Liver (tissue), 9 donors: ENCODE measurements around the gene MPC2. TPM values are rescaled to one million over a fixed set of nuclear protein-coding genes. Genes with fewer than 3 reads are reported as not detected.

Experiments used
- DNase-seq: peaks from one replicate; pipeline ENCODE4 v3.0.0-alpha.2; 2017; ENCODE audit warnings: low spot score
- H3K27ac ChIP-seq, 2 donors: one replicate each; pipeline ENCODE4 v1.7.0; 2013; ENCODE audit warnings: inconsistent platforms in 2 of 2, low read length in 2 of 2, control low read depth in 1 of 2, low read depth in 1 of 2, mild to moderate bottlenecking in 1 of 2
- H3K27me3 ChIP-seq, 4 donors: one replicate each; pipeline versions ENCODE4 v1.6.1 to v1.7.0; 2013; ENCODE audit warnings: low read length in 3 of 4, inconsistent platforms in 1 of 4, mild to moderate bottlenecking in 1 of 4, moderate library complexity in 1 of 4; ENCODE audit not compliant: control insufficient read depth in 4 of 4, insufficient read depth in 4 of 4
- H3K36me3 ChIP-seq, 4 donors: one replicate each; pipeline versions ENCODE4 v1.6.1 to v1.7.0; 2013; ENCODE audit warnings: low read length in 3 of 4, mild to moderate bottlenecking in 3 of 4, low read depth in 1 of 4, moderate library complexity in 1 of 4; ENCODE audit not compliant: control insufficient read depth in 4 of 4, insufficient read depth in 3 of 4
- H3K4me1 ChIP-seq, 4 donors: one replicate each; pipeline versions ENCODE4 v1.6.1 to v1.7.0; 2013; ENCODE audit warnings: low read length in 3 of 4, mild to moderate bottlenecking in 3 of 4, moderate library complexity in 1 of 4; ENCODE audit not compliant: control insufficient read depth in 4 of 4, insufficient read depth in 4 of 4
- H3K4me3 ChIP-seq, 3 donors: one replicate each; pipeline versions ENCODE4 v1.6.1 to v1.7.0; 2013; ENCODE audit warnings: low read length in 3 of 3, control low read depth in 1 of 3, low read depth in 1 of 3, mild to moderate bottlenecking in 1 of 3
- H3K9ac ChIP-seq, 2 donors: one replicate each; pipeline ENCODE4 v1.7.0; 2013; ENCODE audit warnings: low read length in 2 of 2, mild to moderate bottlenecking in 2 of 2, moderate library complexity in 2 of 2, control low read depth in 1 of 2, low read depth in 1 of 2
- H3K9me3 ChIP-seq, 4 donors: one replicate each; pipeline versions ENCODE4 v1.6.1 to v1.7.0; 2013; ENCODE audit warnings: low read length in 3 of 4; ENCODE audit not compliant: control insufficient read depth in 4 of 4
- EGR1 ChIP-seq, 2 donors: IDR thresholded peaks; 2 replicates each; pipeline ENCODE4 v1.6.1; 2016 to 2018; ENCODE audit warnings: antibody characterized with exemption in 2 of 2, low read depth in 2 of 2
- HNF4A ChIP-seq, 2 donors: conservative IDR thresholded peaks; 2 replicates each; pipeline ENCODE4 v1.6.1; 2016; ENCODE audit warnings: antibody characterized with exemption in 2 of 2, mild to moderate bottlenecking in 2 of 2
- NR2F2 ChIP-seq: IDR thresholded peaks from 2 replicates; pipeline ENCODE4 v1.6.1; 2016; ENCODE audit warnings: antibody characterized with exemption
- RXRA ChIP-seq, 2 donors: IDR thresholded peaks; 2 replicates each; pipeline ENCODE4 v1.6.1; 2017 to 2018; ENCODE audit warnings: antibody characterized with exemption in 2 of 2, mild to moderate bottlenecking in 1 of 2
- TAF1 ChIP-seq: conservative IDR thresholded peaks from 2 replicates; pipeline ENCODE4 v1.6.1; 2016; ENCODE audit warnings: antibody characterized with exemption, mild to moderate bottlenecking
- YY1 ChIP-seq: IDR thresholded peaks from 2 replicates; pipeline ENCODE4 v1.6.1; 2016; ENCODE audit warnings: antibody characterized with exemption, mild to moderate bottlenecking
- WGBS: extraction: QIAGEN DNeasy Blood & Tissue Kit; methylation state at CpG from one replicate; pipeline ENCODE4 v1.1.7; 2013; 5-methylcytosine and 5-hydroxymethylcytosine counted together
- polyA plus RNA-seq, 2 donors: library from polyadenylated mRNA; stranded (reverse) in 1 of 2; unstranded in 1 of 2; fragments of 200-250 nt in 1 of 2; fragments of >200 nt in 1 of 2; fragmentation: Nextera tagmentation in 1 of 2; extraction: Ambion mirVana in 1 of 2; gene quantifications; one replicate each; pipeline versions ENCODE4 v1.2.1 to v1.2.3, GENCODE V29; 2013 to 2015
- total RNA-seq, 2 donors: library from RNA; depleted of rRNA; stranded (reverse); fragments of >200 nt; gene quantifications; one replicate each; pipeline ENCODE4 v1.2.3, GENCODE V29; 2014
- TF ChIP-seq, protein P1 (sequence below): IDR thresholded peaks from 2 replicates; pipeline ENCODE4 v1.6.1; 2016; ENCODE audit warnings: antibody characterized with exemption
- TF ChIP-seq, protein P2 (sequence below): IDR thresholded peaks from 2 replicates; pipeline ENCODE4 v1.6.1; 2016; ENCODE audit warnings: antibody characterized with exemption, mild to moderate bottlenecking
- TF ChIP-seq, protein P3 (sequence below): IDR thresholded peaks from 2 replicates; pipeline ENCODE4 v1.6.1; 2016; ENCODE audit warnings: antibody characterized with exemption
- TF ChIP-seq, protein P4 (sequence below): fragments of 150-350 bp; IDR thresholded peaks from 2 replicates; pipeline ENCODE4 v1.5.1; 2017; ENCODE audit warnings: improper control_type of control experiment, low read depth, low read length; ENCODE audit not compliant: missing input control
- TF ChIP-seq, protein P5 (sequence below): IDR thresholded peaks from 2 replicates; pipeline ENCODE4 v1.6.1; 2016; ENCODE audit warnings: antibody characterized with exemption
- donor health status: healthy.
- donor health status: healthy.
- donor health status: healthy.
- donor health status: healthy.
- donor health status: healthy.

Gene MPC2
- total and polyA plus RNA-seq, 4 donors, result 78.8 to 369 (median 127) TPM

DNA sequence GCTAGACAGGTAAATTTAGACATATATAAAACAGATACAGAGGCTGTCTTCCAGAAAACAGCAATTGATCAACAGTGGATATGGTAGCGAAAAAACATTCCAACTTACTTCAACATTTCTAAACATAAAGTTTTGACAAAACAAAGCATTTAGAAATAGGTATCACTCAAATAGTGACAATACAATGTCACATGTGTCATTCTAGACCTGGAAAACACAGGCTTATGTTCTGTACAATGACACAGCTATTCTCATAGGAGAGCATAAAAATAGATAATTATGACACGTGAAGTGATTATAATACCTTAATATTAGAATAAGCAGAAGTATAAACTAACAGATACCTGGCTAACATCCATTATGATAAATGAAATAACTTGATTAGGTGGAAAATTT, 8.4 kb downstream of the MPC2 start:
- peak overlapping the region in 1 of 3 donors; percentile 34 for H3K4me3 ChIP-seq
- H3K27me3 ChIP-seq, result no peaks in the 10 kb centered on the region
- peaks cover 0 to 2% (median under 1%) of the 10 kb centered on the region in 4 donors for H3K36me3 ChIP-seq
- peaks cover 1 to 49% (median 33%) of the 10 kb centered on the region in 4 donors for H3K4me1 ChIP-seq
- no peak for DNase-seq
- peak overlapping the region in 1 of 2 donors; percentile 66 for H3K9ac ChIP-seq
- WGBS, result 35% methylated on average over 2 of the region's 2 CpGs
- no peaks in the 10 kb centered on the region for H3K9me3 ChIP-seq
- H3K27ac ChIP-seq, result peak overlapping the region; percentile 16 to 61
- TF ChIP-seq YY1 (no peak), TAF1 (no peak), NR2F2 (no peak), HNF4A (conservative IDR thresholded peaks at IDR 0.05) (no peak)
- TF ChIP-seq, protein P1, sequence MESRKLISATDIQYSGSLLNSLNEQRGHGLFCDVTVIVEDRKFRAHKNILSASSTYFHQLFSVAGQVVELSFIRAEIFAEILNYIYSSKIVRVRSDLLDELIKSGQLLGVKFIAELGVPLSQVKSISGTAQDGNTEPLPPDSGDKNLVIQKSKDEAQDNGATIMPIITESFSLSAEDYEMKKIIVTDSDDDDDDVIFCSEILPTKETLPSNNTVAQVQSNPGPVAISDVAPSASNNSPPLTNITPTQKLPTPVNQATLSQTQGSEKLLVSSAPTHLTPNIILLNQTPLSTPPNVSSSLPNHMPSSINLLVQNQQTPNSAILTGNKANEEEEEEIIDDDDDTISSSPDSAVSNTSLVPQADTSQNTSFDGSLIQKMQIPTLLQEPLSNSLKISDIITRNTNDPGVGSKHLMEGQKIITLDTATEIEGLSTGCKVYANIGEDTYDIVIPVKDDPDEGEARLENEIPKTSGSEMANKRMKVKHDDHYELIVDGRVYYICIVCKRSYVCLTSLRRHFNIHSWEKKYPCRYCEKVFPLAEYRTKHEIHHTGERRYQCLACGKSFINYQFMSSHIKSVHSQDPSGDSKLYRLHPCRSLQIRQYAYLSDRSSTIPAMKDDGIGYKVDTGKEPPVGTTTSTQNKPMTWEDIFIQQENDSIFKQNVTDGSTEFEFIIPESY, result no peak
- TF ChIP-seq, protein P2, sequence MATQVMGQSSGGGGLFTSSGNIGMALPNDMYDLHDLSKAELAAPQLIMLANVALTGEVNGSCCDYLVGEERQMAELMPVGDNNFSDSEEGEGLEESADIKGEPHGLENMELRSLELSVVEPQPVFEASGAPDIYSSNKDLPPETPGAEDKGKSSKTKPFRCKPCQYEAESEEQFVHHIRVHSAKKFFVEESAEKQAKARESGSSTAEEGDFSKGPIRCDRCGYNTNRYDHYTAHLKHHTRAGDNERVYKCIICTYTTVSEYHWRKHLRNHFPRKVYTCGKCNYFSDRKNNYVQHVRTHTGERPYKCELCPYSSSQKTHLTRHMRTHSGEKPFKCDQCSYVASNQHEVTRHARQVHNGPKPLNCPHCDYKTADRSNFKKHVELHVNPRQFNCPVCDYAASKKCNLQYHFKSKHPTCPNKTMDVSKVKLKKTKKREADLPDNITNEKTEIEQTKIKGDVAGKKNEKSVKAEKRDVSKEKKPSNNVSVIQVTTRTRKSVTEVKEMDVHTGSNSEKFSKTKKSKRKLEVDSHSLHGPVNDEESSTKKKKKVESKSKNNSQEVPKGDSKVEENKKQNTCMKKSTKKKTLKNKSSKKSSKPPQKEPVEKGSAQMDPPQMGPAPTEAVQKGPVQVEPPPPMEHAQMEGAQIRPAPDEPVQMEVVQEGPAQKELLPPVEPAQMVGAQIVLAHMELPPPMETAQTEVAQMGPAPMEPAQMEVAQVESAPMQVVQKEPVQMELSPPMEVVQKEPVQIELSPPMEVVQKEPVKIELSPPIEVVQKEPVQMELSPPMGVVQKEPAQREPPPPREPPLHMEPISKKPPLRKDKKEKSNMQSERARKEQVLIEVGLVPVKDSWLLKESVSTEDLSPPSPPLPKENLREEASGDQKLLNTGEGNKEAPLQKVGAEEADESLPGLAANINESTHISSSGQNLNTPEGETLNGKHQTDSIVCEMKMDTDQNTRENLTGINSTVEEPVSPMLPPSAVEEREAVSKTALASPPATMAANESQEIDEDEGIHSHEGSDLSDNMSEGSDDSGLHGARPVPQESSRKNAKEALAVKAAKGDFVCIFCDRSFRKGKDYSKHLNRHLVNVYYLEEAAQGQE, result no peak
- TF ChIP-seq, protein P3, sequence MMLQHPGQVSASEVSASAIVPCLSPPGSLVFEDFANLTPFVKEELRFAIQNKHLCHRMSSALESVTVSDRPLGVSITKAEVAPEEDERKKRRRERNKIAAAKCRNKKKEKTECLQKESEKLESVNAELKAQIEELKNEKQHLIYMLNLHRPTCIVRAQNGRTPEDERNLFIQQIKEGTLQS, result no peak

DNA sequence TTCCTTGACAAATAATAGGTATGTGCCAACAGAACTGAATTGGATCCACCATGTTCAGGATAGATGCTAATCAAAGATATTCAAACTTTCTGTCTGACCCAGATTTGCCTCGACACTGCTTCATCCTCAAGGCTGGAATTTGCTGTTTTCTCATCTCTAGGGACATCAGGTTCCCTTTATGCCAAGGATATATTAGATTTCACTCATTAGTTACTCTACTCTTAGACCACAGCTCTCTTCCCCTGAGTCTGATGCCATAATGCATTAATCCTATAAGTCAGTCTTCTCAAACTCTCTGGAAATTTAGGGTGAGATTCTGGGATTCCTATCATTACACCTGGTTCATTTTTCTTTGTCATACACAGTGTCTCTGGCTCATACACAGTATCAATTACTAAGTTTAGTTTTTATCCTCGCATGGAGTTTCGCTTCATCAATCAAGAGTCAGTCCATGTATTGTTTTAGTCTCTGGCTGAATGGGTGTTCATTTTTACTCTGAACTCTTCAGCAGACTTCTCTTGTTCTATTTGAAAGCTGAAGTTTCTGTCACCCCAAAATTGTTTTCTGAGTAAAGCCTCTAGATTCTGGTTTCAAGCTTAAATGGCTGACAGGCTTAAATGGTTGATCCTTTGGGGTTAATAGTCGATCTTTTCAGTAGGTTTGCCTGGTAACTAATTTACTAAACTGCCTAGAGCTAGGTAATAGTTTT, 9.7 kb downstream of the MPC2 start:
- no peak for DNase-seq
- Histone ChIP-seq H3K27ac (peak overlapping the region; percentile 16 to 61), H3K9me3 (no peaks in the 10 kb centered on the region), H3K27me3 (no peaks in the 10 kb centered on the region), H3K9ac (peak overlapping the region; percentile 18 to 73), H3K4me1 (peaks cover 1 to 56% (median 28%) of the 10 kb centered on the region in 4 donors), H3K36me3 (peaks cover 0 to 5% (median 1%) of the 10 kb centered on the region in 4 donors), H3K4me3 (peak overlapping the region in 2 of 3 donors; percentile 9 to 34)
- WGBS, result 40% methylated on average over 4 of the region's 4 CpGs
- TF ChIP-seq, protein P4, sequence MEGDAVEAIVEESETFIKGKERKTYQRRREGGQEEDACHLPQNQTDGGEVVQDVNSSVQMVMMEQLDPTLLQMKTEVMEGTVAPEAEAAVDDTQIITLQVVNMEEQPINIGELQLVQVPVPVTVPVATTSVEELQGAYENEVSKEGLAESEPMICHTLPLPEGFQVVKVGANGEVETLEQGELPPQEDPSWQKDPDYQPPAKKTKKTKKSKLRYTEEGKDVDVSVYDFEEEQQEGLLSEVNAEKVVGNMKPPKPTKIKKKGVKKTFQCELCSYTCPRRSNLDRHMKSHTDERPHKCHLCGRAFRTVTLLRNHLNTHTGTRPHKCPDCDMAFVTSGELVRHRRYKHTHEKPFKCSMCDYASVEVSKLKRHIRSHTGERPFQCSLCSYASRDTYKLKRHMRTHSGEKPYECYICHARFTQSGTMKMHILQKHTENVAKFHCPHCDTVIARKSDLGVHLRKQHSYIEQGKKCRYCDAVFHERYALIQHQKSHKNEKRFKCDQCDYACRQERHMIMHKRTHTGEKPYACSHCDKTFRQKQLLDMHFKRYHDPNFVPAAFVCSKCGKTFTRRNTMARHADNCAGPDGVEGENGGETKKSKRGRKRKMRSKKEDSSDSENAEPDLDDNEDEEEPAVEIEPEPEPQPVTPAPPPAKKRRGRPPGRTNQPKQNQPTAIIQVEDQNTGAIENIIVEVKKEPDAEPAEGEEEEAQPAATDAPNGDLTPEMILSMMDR, result no peak
- TF ChIP-seq, protein P2, result no peak
- TF ChIP-seq EGR1 (IDR thresholded peaks at IDR 0.05; ENCODE audit: low read depth in 2 of 2) (no peak), RXRA (IDR thresholded peaks at IDR 0.05) (no peak)
- TF ChIP-seq, protein P5, sequence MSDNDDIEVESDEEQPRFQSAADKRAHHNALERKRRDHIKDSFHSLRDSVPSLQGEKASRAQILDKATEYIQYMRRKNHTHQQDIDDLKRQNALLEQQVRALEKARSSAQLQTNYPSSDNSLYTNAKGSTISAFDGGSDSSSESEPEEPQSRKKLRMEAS, result no peak
- TF ChIP-seq, protein P1, result no peak
